SU-DHL-6 (cell line): ENCODE data around the gene CDC42.

ENCODE experiments used
- H2AFZ ChIP-seq: fragments of 200-600 bp; sonication (generic); 2 replicates; pipeline ENCODE4 v1.6.1; 2014; ENCODE audit warnings: low read depth, mild to moderate bottlenecking, moderate library complexity, mixed read lengths, antibody characterized with exemption, low read length; ENCODE audit not compliant: severe bottlenecking
- H3F3A ChIP-seq: fragments of 200-600 bp; shearing (Covaris generic); 2 replicates; pipeline ENCODE4 v1.6.0; 2016; ENCODE audit warnings: antibody characterized with exemption, mild to moderate bottlenecking; ENCODE audit not compliant: insufficient read depth
- H3K27ac ChIP-seq: fragments of 200-600 bp; sonication (generic); 2 replicates; pipeline ENCODE4 v1.5.1; 2016; ENCODE audit warnings: low read depth, mild to moderate bottlenecking, low read length, moderate library complexity, mixed read lengths
- H3K27me3 ChIP-seq: fragments of 200-600 bp; sonication (generic), shearing (Covaris generic); 2 replicates; pipeline ENCODE4 v1.6.0; 2014; ENCODE audit warnings: mild to moderate bottlenecking, low read length
- H3K36me3 ChIP-seq: fragments of 200-600 bp; sonication (generic); 2 replicates; pipeline ENCODE4 v1.6.1; 2014; ENCODE audit warnings: mild to moderate bottlenecking, low read length, mixed read lengths
- H3K4me2 ChIP-seq: fragments of 300-600, 200-600 bp; shearing (Covaris generic), sonication (generic); 2 replicates; pipeline ENCODE4 v1.6.0; 2014; ENCODE audit warnings: low read length, low read depth, mild to moderate bottlenecking; ENCODE audit not compliant: poor library complexity, severe bottlenecking
- H3K4me3 ChIP-seq: fragments of 200-600 bp; sonication (generic); 2 replicates; pipeline ENCODE4 v1.5.1; 2014; ENCODE audit warnings: antibody characterized with exemption, low read length, mild to moderate bottlenecking, mixed read lengths; ENCODE audit not compliant: insufficient read depth, poor library complexity, severe bottlenecking
- H3K79me2 ChIP-seq: fragments of 200-600 bp; sonication (generic); 2 replicates; pipeline ENCODE4 v1.6.1; 2014; ENCODE audit warnings: mild to moderate bottlenecking, low read length, moderate library complexity; ENCODE audit not compliant: insufficient read depth
- H3K9ac ChIP-seq: fragments of 200-600 bp; sonication (generic); 2 replicates; pipeline ENCODE4 v1.7.0; 2014; ENCODE audit warnings: mild to moderate bottlenecking, low read length
- H3K9me2 ChIP-seq: fragments of 200-600 bp; sonication (generic); replicated peaks from 2 replicates; pipeline ENCODE4 v1.6.1; 2014; ENCODE audit warnings: low read length; ENCODE audit not compliant: insufficient read depth
- H3K9me3 ChIP-seq: fragments of 200-600 bp; sonication (generic); 2 replicates; pipeline ENCODE4 v1.6.1; 2014; ENCODE audit warnings: low read length, mixed read lengths; ENCODE audit not compliant: insufficient read depth
- H4K20me1 ChIP-seq: fragments of 200-600 bp; sonication (generic); 2 replicates; pipeline ENCODE4 v1.6.1; 2014; ENCODE audit warnings: low read depth, mild to moderate bottlenecking, antibody characterized with exemption, low read length, moderate library complexity, mixed read lengths
- CTCF ChIP-seq: fragments of 200-600 bp; sonication (generic); IDR thresholded peaks from one replicate; pipeline ENCODE4 v1.5.1; 2017; ENCODE audit warnings: antibody characterized with exemption, mild to moderate bottlenecking, low read length, moderate library complexity; ENCODE audit not compliant: insufficient read depth, poor library complexity, severe bottlenecking
- EZH2phosphoT487 ChIP-seq: fragments of 200-600 bp; sonication (generic), shearing (Covaris generic); conservative IDR thresholded peaks from 2 replicates; pipeline ENCODE4 v1.6.1; 2018; ENCODE audit warnings: mild to moderate bottlenecking, antibody characterized with exemption, low read length, moderate library complexity, mixed read lengths

Gene CDC42

GRCh38 chr1:22129501-22130117 is 77.1 kb downstream of the CDC42 start:
- Histone ChIP-seq H3K4me2 (no peak overlapping the region), H3K9ac (no peak overlapping the region), H3K27ac (no peak overlapping the region), H3K27me3 (no peaks in the 10 kb centered on the region), H4K20me1 (no peaks in the 10 kb centered on the region), H3K4me3 (no peak overlapping the region), H3F3A (no peaks in the 10 kb centered on the region), H3K36me3 (no peaks in the 10 kb centered on the region), H3K9me2 (no peaks in the 10 kb centered on the region), H2AFZ (no peak overlapping the region), H3K9me3 (no peaks in the 10 kb centered on the region), H3K79me2 (no peaks in the 10 kb centered on the region)
- no peak for TF ChIP-seq CTCF
- TF ChIP-seq EZH2phosphoT487 = no peak

GRCh38 chr1:22131062-22131461 is 78.6 kb downstream of the CDC42 start:
- Histone ChIP-seq H2AFZ (no peak overlapping the region), H3F3A (no peaks in the 10 kb centered on the region), H3K36me3 (no peaks in the 10 kb centered on the region), H3K79me2 (no peaks in the 10 kb centered on the region), H3K27me3 (no peaks in the 10 kb centered on the region), H4K20me1 (no peaks in the 10 kb centered on the region), H3K4me2 (no peak overlapping the region), H3K9me2 (no peaks in the 10 kb centered on the region), H3K9ac (no peak overlapping the region), H3K9me3 (no peaks in the 10 kb centered on the region), H3K4me3 (no peak overlapping the region), H3K27ac (no peak overlapping the region)
- TF ChIP-seq CTCF (no peak), EZH2phosphoT487 (no peak)

- H3K4me3 ChIP-seq = no peak overlapping the region
- no peaks in the 10 kb centered on the region for H3K79me2 ChIP-seq
- H3K9ac ChIP-seq = no peak overlapping the region
- TF ChIP-seq CTCF = peak; percentile 93
- TF ChIP-seq EZH2phosphoT487 = no peak
- no peaks in the 10 kb centered on the region for H3K36me3 ChIP-seq
- no peaks in the 10 kb centered on the region for H3K9me3 ChIP-seq
- H3F3A ChIP-seq = no peaks in the 10 kb centered on the region
- no peak overlapping the region for H3K4me2 ChIP-seq
- H3K9me2 ChIP-seq = no peaks in the 10 kb centered on the region
- H3K27me3 ChIP-seq = no peaks in the 10 kb centered on the region
- H3K27ac ChIP-seq = no peak overlapping the region
- H2AFZ ChIP-seq = no peak overlapping the region
- no peaks in the 10 kb centered on the region for H4K20me1 ChIP-seq
Observed at GRCh38 chr1:22131875-22132486, 79.5 kb downstream of the CDC42 start.
